IPS-18c (cell line): Measurements from ENCODE around the gene UTS2.

Source experiments
- H3K4me3 ChIP-seq: 2 replicates; pipeline ENCODE4 v1.7.0; 2013; ENCODE audit warnings: low read depth, mild to moderate bottlenecking, low read length, moderate library complexity; ENCODE audit not compliant: insufficient read depth
- H3K9me3 ChIP-seq: one replicate; pipeline ENCODE4 v1.6.1; 2013; ENCODE audit warnings: mild to moderate bottlenecking, low read length, moderate library complexity; ENCODE audit not compliant: control insufficient read depth, insufficient read depth

UTS2 gene

DNA sequence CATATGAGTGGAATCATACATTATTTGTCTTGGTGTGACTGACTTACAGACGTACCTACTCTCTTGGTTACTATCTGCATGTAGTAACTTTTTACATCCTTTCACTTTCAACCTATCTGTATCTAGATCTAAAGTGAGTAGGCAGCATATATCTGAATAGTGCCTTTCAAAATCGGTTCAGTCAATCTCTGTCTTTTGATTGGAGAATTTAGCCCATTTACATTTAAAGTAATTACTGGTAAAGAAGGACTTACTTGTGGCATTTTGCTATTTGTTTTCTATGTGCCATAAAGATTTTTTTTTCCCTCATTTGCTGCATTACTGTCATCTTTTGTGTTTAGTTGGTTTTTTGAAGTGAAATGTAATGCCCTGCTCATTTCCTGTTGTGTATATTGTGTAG lies 14.2 kb downstream of the UTS2 start:
- H3K9me3 ChIP-seq = no peaks in the 10 kb centered on the region
- no peak overlapping the region for H3K4me3 ChIP-seq

DNA sequence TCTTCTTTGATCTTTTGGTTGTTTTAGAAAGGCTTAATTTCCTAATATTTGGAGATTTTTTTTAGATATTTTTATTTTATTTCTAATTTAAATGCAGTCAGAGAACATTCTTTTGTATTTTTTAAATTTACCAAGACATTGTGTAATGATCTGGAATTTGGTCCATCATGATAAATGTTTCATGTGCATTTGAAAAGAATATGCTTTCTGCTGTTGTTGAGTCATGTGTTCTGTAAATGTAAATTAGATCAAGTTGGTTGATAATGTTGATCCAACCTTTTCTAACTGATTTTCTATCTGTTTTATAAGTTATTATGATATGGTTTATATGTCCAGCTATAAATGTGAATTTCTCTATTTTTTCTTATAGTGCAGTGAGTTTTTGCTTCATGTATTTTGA lies 19.8 kb downstream of the UTS2 start:
- Histone ChIP-seq H3K4me3 (no peak overlapping the region), H3K9me3 (peaks cover 5% of the 10 kb centered on the region)

- no peak overlapping the region for H3K4me3 ChIP-seq
- H3K9me3 ChIP-seq = peaks cover 5% of the 10 kb centered on the region
These were observed 21.4 kb downstream of the UTS2 start for GRCh38 chr1:7831458-7831857.

DNA sequence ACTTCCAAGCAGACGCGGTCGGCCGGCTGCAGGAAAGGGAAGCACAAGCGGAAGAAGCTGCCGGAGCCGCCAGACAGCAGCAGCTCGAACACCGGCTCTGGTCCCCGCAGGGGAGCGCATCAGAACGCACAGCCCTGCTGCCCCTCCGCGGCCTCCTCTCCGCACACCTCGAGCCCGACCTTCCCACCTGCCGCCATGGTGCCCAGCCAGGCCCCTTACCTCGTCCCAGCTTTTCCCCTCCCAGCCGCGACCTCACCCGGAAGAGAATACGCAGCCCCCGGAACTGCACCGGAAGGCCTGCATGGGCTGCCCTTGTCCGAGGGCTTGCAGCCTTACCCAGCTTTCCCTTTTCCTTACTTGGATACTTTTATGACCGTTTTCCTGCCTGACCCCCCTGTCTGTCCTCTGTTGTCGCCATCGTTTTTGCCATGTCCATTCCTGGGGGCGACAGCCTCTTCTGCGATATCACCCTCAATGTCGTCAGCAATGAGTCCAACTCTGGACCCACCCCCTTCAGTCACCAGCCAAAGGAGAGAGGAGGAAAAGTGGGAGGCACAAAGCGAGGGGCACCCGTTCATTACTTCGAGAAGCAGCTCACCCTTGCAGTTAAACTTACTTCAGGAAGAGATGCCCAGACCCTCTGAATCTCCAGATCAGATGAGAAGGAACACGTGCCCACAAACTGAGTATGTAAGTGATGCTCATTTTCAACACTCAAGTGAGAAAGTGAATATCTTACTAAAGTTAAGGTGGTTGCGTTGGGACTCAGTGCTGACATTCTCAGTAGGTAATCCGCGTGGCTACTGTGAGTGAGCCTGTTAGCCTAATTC lies 25.5 kb downstream of the UTS2 start:
- no peak overlapping the region for H3K4me3 ChIP-seq
- H3K9me3 ChIP-seq = peaks cover 5% of the 10 kb centered on the region

DNA sequence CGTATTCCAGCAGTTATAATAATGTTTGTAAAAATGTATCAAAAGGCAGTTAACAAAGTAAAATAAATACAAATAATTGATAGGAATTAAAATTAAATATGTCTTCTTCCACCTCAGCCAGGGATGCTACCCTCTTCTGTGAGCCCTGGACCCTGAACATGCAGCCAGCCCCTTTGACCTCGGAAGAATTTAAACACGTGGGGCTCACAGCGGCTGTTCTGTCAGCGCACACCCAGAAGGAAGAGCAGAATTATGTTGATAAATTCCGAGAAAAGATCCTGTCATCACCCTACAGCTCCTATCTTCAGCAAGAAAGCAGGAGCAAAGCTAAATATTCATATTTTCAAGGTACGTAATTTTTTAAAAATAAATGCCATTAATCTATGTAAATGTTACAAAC lies 26.5 kb downstream of the UTS2 start:
- peaks cover 4% of the 10 kb centered on the region for H3K9me3 ChIP-seq
- H3K4me3 ChIP-seq = no peak overlapping the region

- no peaks in the 10 kb centered on the region for H3K9me3 ChIP-seq
- H3K4me3 ChIP-seq = no peak overlapping the region
These were observed 28.2 kb downstream of the UTS2 start for GRCh38 chr1:7824701-7825100.

- H3K9me3 ChIP-seq = no peaks in the 10 kb centered on the region
- H3K4me3 ChIP-seq = no peak overlapping the region
These were observed 31.6 kb downstream of the UTS2 start for GRCh38 chr1:7821282-7821681.

DNA sequence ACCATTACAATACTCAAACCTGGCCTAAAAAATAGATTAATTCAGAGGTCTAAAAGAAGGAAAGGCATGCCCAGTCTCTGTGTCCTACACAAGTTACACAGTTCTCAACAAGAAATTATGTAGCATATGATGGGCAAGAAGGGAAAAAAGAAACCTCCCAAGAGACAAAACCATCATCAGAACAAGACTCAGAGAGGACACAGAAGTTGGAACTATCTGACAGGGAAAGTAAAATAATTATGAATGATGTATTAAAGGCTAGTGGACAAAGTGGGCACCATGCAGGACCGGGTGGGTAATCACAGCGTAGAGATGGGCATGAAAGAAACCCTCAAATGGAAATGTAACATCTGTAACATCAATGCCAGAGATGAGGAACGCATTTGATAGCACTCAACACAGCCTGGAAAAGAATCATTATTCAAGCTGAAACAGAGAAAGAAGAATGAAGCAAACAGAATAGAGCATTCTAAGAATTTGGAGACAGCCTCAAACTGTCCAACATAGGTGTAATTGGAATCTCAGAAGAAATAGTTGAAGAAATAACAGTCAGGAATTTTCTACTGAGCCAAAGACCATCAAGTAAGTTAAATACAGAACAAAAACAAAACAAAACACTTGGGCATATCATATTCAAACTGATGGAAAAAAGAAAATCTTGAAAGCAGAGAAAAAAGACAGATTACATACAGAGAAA lies 39.0 kb downstream of the UTS2 start:
- no peaks in the 10 kb centered on the region for H3K9me3 ChIP-seq
- no peak overlapping the region for H3K4me3 ChIP-seq

DNA sequence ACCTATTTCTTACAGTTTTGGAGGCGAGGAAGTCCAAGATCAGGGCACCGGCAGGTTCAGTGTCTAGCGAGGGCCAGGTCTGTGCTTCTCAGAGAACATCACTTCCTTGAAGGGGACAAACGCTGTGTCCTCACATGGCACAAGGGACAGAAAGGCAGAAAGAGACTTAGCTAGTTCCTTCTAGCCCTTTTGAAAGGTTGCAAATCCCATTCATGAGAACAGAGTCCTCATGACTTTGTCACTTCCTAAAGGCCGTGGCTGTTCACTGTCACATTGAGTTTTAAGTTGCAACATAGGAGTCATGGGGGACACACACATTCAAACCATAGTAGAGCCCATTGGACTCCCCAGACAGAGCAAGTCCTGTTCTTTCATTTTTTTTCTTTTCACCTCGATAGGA lies 41.4 kb downstream of the UTS2 start:
- no peak overlapping the region for H3K4me3 ChIP-seq

DNA sequence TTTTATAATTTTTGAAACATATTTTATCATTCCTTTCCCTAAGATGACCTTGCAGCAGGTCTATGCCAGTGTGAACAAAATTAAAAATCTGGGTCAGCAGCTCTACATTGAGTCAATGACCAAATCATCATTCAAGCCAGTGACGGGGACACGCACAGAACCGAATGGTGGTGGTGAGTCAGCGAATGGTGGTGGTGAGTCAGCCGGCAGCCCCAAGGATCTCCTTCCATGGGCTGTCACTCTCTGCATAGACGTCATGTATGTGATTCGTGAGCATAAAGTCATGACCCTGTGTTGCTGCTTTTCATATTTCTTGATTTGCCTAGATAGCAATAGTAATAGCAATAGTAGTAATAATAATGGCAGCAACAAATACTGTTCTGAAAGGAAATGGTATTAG lies 42.5 kb downstream of the UTS2 start:
- H3K4me3 ChIP-seq = no peak overlapping the region
- no peaks in the 10 kb centered on the region for H3K9me3 ChIP-seq

More for the DNA sequence above, 41.4 kb downstream of the UTS2 start:
- H3K9me3 ChIP-seq = no peaks in the 10 kb centered on the region

GRCh38 chr1:7809742-7810141 lies 43.1 kb downstream of the UTS2 start:
- no peak overlapping the region for H3K4me3 ChIP-seq
- no peaks in the 10 kb centered on the region for H3K9me3 ChIP-seq

GRCh38 chr1:7808253-7808844 lies 44.5 kb downstream of the UTS2 start:
- no peaks in the 10 kb centered on the region for H3K9me3 ChIP-seq
- no peak overlapping the region for H3K4me3 ChIP-seq

DNA sequence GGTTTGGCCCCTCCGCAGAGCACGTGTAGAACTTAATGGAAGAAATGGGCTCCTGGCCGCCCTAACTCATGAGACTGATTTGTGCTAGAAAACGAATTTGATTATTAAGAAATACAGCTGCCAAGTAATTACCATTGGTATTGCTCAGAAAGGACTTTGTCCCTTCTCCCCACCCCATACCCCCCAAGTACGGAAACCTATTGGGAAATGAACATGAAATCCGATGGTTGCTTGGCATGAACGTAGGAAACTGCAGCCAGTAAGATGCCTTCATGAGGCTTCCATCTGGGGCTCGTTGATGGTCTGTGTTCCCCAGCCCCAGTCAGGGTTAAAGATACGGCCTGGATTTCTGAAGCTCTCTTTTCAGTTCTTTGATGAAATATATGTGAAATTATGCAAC lies 47.4 kb downstream of the UTS2 start:
- Histone ChIP-seq H3K9me3 (no peaks in the 10 kb centered on the region), H3K4me3 (no peak overlapping the region)
